CD4-positive, alpha-beta T cell treated with Interleukin-15 for 4 hours (primary cell): ENCODE data around the gene FBN3.

ENCODE experiments used
- DNase-seq: peaks from one replicate; pipeline ENCODE4 v3.0.0-alpha.2; 2020; ENCODE audit warnings: low spot score

FBN3 gene

DNA sequence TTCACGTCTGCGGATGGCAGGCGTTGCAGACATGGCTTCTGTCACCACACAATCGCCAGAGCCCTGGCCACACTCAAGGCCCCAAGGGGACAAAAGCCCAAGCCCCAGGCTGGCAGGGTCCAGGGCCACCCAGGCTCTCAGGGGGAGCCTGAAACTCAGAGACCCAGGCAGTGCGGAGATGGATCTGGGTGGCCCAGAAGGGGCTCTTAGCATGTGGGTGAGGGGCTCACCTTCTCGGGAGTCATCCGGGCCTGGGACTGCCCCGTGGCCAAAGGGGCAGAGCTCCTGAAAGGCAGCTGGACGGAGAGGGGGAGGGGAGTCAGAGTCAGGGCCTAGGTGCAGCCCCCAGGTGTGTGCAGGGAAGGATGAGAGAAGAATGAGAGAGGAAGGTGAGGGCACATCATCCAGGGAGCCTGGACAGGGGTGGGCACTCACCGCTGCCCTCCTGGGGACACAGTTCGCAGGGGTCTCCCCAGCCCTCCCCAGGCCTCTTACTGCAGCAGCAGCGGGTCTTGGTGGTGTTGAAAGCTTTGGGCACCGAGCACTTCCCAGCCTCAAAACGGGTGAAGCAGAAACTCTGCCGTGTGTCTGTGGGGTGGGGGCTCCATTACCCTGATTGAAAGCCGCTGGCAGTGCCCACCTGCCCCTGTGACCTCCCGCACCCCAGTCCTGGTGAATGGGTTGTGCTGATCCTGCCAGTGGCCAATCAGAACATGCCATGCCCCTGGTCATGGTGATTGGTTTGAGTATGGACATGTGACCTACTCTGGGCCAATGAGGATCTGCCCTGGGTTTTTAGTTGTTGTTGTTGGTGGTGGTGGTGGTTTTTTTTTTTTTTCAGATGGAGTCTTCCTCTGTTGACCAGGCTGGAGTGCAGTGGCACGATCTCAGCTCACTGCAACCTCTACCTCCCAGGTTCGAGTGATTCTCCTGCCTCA is 59.5 kb downstream of the FBN3 start:
- no peak for DNase-seq

DNA sequence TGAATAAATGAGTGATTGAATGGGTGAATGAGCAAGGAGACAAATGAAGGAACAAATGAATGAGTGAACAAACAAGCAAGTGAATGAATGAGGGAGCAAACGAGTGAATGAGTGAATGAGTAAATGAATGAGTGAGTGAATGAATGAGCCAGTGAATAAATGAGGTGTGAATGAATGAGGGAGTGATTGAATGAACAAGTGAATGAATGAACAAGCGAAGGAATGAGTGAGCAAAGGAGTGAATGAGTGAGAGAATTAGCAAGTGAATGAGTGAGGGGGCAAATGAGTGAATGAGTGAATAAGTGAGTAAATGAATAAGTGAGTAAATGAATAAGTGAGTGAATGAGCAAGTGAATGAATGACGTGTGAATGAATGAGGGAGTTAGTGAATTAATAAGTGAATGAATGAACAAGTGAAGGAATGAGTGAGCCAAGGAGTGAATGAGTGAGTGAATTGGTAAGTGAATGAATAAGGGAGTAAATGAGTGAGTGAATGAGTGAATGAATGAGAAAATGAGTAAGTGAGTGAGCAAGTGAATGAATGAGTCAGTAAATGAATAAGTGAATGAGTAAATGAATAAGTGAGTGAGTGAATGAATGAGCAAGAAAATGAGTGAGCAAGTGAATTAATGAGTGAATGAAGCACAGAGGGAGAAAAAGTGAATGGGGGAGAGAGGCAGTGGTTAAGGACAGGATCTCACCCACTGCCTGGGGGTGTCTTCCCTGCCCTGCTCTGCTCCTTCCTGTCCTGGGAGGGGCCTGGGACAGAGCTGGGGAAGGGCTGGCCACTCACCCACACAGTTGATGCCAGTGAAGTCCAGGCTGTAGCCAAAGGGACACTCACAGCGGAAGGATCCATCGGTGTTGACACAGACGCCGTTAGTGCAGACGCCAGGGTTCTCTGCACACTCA is 60.4 kb downstream of the FBN3 start:
- no peak for DNase-seq

- no peak for DNase-seq
These were observed 61.5 kb downstream of the FBN3 start for GRCh38 chr19:8087876-8088275.

GRCh38 chr19:8086849-8087248 is 62.5 kb downstream of the FBN3 start:
- DNase-seq: no peak

GRCh38 chr19:8085598-8086408 is 63.6 kb downstream of the FBN3 start:
- no peak for DNase-seq

- DNase-seq: no peak
These were observed 65.2 kb downstream of the FBN3 start for GRCh38 chr19:8084152-8084551.

- no peak for DNase-seq
These were observed 66.3 kb downstream of the FBN3 start for GRCh38 chr19:8083141-8083540.

- DNase-seq: no peak
These were observed 67.5 kb downstream of the FBN3 start for GRCh38 chr19:8081569-8082550.

- DNase-seq: no peak
These were observed 68.6 kb downstream of the FBN3 start for GRCh38 chr19:8080832-8081231.

- DNase-seq: no peak
These were observed 69.4 kb downstream of the FBN3 start for GRCh38 chr19:8079988-8080387.

GRCh38 chr19:8075158-8076074 is 74.0 kb downstream of the FBN3 start:
- DNase-seq: no peak

GRCh38 chr19:8074501-8074900 is 74.9 kb downstream of the FBN3 start:
- no peak for DNase-seq

- no peak for DNase-seq
These were observed 77.5 kb downstream of the FBN3 start for GRCh38 chr19:8071912-8072311.

DNA sequence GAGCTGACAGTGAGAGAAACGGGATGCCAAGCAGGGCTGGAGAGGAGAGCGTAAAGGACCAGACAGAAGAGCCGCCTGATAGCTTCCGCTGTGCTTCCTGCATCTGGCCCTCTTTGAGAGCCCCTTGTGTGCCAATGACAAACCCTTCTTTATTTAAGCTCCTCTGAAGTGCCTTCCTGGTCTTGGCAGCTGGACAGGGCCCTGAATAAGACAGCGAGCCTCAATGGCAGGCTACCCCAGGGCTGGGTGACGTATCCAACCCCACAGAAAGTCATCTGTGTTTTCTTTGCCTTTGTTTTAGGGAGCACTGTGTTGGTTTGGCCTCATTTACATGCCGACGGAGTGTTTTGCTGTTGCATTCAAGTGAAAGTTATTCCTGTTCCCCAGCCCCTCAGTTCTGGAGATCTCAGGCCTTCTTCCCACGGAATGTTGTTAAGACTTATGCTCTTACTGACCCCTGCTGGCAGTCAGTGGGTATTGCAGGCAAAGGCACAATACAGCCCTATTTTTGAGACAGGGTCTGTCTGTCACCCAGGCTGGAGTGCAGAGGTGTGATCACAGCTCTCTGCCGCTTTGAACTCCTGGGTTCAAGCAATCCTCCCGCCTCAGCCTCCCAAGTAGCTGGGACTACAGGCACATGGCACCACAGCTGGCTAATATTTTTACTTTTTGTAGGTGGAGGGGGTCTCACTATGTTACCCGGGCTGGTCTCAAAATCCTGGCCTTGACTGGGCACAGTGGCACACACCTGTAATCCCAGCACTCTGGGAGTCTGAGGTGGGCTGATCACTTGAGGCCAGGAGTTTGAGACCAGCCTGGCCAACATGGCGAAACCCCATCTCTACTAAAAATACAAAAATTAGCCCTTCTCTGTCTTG is 80.1 kb downstream of the FBN3 start:
- DNase-seq: no peak

DNA sequence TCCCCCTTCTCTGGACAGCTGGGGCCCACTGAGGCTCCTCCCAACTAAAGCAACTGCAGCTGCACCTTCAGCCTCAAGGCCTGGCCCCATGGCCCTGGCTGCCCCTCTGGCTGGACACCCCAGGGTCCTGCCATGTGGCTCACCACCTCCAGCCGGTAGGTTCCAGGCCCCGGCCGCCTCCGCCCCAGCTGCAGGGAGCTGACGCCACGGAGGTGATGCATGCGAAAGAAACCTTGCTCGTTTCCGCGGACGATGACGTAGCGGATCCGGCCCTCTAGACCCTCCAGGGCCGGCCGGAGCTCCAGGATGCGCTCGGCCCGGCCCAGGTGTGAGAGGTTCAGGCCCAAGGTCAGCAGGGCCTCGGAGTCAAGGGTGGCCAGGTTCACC is 83.5 kb downstream of the FBN3 start:
- DNase-seq: no peak

GRCh38 chr19:8064911-8065874 is 84.2 kb downstream of the FBN3 start:
- DNase-seq: no peak

DNA sequence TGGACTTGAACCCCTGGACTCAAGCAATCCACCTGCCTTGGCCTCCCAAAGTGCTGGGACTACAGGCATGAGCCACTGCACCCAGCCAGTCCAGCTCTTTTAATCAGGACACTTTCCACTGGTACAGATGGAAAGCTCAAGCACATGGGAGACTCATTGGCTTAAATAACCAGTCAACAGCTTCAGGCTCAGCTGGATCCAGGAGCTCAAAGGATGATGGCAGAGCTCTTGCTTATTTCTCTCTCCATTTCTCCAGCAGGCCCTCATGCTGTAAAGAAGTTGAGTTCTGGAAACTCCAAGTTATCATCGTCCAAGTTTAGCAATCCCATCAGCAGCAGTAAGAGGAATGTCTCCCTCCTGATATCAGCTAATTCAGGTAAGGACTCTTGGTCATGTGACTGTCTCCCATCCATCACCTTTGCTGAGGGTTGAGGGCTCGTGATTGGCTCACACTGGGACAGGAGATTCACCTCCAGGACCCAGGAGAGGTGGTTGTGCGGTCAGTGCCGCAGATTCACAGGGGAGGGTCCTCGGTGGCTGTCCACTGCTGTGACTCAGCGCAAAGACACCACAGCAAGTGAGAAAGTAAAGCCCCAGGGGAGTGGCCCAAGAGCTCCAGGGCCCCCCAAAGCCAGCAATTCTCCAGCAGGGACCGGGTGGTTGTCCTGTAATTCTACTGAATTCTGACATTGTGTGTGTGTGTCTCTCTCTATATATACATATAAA is 91.7 kb downstream of the FBN3 start:
- no peak for DNase-seq
